Measurements from ENCODE around the gene ARHGAP19.

Gene ARHGAP19, protein sequence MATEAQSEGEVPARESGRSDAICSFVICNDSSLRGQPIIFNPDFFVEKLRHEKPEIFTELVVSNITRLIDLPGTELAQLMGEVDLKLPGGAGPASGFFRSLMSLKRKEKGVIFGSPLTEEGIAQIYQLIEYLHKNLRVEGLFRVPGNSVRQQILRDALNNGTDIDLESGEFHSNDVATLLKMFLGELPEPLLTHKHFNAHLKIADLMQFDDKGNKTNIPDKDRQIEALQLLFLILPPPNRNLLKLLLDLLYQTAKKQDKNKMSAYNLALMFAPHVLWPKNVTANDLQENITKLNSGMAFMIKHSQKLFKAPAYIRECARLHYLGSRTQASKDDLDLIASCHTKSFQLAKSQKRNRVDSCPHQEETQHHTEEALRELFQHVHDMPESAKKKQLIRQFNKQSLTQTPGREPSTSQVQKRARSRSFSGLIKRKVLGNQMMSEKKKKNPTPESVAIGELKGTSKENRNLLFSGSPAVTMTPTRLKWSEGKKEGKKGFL

DNA sequence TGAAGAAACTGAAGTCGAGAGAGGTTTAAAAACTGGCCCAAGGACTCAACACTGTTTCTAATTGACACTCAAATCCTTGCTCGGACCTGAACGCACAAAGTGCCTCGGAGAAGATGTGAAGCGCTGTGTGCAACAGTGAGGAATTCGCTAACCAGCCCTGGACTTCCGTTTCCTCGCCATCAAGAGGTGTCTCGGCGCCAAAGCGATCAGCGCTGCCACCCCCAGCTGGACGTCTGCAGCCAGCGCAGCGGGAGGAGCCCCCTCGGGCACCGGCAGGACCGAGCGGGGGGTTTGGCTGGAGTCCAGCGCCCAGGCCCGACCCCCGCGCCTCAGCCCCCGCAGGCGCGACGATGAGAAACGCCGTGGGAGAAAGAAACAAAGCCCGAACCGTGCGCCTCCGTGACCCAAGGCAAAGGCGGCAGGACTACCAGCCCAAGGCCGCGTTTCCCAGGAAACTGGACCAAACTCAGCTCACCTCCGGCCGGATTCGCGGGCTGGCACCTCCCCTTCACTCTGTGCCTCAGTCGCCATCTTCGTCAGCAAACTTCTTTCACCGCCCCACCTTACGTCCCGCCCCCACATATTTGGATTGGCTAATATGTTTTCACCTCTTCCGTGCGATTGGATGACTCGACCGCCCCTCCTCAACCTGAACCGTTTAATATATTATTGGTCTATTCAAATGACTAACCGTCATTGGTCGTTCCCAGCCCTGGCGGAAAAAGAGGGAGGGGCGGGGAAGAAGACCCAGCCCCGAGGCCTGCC is at the start of gene ARHGAP19:
ARHGAP19 (minus strand) TSS at position 541 of the 765 bp plus-strand sequence; CDS start at position 531, 10 bp downstream.
- DNase-seq (ENCODE audit: low read depth in 2 of 2), result peak; percentile 88 to 93

DNA sequence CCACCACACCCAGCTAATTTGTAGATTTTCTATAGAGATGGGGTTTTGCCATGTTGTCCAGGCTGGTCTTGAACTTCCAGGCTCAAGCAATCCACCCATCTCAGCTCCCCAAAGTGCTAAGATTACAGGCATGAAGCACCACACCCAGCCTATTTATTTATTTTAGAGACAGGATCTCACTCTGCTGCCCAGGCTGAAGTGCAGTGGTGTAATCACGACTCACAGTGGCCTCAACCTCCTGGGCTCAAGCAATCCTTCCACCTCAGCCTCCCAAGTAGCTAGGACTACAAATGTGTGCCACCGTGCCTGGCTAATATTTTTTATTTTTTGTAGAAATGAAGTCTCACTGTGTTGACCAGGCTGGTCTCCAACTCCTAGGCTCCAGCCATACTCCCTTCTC is 49.0 kb upstream of the ARHGAP19 start:
- DNase-seq (ENCODE audit: low read depth in 2 of 2), result no peak

DNA sequence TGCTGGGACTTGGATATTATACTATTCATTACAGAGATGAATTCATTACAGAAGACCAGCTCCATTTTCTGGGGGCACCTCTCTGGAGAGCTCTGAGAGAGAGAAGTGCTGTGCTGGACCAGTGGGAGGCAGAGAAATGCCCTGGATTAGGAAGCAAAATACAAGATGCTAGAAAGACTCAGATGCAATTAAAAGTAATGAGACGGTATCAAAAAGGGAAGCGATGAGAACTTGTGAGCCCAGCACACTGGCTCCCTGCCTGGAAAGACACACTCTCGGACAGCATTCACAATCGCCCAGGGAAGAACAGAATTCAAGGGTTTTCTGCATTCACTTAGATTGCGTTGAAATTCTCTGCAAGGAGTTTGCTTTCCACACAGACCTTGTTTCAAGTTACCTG is 45.6 kb upstream of the ARHGAP19 start:
- no peak for DNase-seq (ENCODE audit: low read depth in 2 of 2)

DNA sequence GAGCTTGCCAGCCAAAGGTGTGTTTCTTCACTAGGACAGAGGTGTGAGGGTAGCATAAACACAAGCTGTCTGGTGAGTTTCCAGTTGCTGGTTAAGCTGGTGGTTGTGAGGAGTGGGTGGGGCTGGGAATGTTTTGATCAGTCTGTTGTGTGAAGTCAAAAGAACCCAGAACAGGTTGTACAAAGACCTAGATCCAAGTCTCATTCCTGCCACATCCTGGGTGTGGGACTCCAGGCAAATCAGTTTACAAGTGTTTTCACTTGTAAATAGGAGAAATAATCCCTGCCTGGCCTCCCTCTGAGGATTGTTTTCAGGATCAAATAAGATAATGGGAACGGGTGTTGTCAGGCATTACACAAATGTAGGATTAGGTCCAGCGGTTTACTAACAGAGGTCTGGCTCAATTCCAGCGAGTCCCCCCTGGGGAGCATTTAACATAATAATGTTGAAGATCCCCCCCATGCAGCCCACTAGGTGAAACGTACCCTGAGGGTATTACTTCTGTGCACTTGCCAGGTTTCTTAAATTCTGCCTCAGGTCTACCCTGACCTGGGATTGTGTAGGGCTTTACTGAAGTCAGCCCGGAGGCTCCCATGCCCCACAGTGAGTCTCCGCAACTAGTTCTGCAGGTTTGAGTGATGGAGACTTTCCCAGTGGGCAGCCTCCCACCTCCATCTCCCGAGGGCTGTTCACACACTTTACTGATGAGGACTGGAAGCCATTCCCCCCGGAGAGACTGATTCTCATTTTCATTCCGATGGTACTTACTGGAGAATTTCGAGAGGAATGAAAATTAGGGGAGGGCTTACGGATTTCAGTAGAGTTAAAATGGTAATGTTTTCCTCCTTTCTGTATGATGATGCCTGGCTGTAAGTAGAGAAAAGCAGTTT is 44.8 kb upstream of the ARHGAP19 start:
- DNase-seq (ENCODE audit: low read depth in 2 of 2), result no peak

DNA sequence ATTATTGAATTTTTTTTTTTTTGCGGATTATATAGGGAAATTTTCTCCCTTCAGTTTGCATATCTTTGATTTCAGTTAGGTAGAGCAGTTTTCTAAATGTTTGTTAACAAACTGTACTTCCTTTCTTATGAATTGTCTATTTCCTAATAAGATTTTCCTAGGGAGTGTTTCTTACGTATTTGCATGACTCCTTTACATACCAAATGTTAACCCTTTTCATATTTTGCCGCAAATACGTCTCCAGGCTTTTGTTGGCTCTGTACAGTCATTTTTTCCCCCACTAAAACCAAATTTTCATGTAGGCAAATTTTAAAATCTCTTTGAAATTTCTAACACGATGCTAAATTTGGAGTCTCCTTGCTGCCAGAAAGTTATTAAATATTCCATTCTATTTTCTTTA is 44.0 kb upstream of the ARHGAP19 start:
- no peak for DNase-seq (ENCODE audit: low read depth in 2 of 2)

DNA sequence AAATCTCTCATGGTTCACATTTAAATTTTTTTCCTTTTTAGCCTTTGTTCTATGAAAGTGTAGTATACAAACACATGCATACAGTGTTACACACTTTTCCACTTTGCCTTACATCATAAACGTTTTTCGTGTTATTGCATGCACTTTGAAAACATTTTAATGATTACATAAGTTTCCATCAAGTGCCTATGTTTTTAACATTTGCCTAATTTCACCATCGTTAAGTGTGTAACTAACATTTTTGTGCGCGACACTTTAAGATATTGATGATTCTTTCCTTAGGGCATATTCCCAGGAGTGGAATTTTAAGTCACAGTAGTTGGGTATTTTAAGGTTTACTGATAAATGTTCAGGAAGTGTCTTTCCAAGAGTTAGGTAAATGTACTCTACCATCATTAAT is 43.6 kb upstream of the ARHGAP19 start:
- DNase-seq (ENCODE audit: low read depth in 2 of 2), result no peak

DNA sequence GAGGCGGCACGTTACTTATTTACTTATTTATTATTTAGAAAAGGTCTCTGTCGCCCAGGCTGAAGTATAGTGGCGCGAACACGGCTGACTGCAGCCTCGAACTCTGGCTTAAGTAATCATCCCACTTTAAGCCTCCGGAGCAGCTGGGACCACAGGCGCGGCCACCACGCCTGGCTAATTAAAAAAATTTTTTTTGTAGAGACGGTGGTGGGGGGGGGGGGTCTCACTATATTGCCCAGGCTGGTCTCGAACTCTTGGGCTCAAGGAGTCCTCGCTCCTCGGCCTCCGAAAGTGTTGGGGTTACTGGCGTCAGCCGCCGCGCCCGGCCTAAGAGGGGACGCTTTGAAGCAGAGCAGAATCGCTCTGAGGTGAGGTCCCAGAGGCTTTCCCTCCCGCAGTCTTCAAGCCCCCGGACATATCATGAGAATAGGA is 42.8 kb upstream of the ARHGAP19 start:
- no peak for DNase-seq (ENCODE audit: low read depth in 2 of 2)

DNA sequence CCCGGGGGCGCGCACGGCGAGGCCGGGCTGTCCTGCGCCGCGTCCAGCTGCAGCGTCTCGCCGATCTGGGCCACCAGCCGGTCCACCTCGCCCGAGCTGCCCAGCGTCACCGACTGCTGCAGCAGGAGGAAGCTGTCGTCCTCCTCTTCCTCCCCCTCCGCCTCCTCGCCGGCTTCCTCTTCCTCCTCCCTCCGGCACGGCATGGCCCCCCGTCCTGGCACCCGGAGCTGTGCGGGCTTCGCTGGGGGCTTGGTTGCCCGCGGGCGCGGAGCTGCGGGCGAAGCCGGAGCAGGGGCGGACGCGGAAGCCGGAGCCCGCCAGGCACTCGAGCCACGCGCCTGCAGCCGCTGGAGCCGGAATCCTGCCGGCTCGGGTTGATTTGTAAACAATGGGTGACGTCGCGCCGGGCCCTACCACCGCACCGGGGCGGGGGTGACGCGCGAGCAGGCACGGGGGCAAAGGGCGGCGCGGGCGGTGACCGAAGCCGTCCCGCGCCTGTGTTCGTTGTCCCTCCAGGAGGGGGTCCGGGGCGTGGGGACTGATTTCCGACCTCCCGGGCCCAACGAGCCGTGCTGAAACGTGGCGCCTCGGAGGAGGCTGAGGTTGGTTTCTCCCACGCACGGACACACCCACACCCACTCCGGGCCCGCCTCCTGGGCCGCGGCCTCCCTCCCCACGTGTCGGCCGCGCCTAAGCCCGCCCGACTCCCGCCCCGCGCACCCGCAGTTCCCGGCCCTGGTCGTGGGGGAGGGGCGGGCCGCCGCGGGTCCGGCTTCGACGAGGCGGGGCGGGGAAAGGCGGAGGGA is 42.1 kb upstream of the ARHGAP19 start, which contains the start of gene FRAT2:
FRAT2 (minus strand) TSS at position 360 of the 806 bp plus-strand sequence; CDS start at position 203, 157 bp downstream.
- DNase-seq (ENCODE audit: low read depth in 2 of 2), result peak; percentile 73 to 84

DNA sequence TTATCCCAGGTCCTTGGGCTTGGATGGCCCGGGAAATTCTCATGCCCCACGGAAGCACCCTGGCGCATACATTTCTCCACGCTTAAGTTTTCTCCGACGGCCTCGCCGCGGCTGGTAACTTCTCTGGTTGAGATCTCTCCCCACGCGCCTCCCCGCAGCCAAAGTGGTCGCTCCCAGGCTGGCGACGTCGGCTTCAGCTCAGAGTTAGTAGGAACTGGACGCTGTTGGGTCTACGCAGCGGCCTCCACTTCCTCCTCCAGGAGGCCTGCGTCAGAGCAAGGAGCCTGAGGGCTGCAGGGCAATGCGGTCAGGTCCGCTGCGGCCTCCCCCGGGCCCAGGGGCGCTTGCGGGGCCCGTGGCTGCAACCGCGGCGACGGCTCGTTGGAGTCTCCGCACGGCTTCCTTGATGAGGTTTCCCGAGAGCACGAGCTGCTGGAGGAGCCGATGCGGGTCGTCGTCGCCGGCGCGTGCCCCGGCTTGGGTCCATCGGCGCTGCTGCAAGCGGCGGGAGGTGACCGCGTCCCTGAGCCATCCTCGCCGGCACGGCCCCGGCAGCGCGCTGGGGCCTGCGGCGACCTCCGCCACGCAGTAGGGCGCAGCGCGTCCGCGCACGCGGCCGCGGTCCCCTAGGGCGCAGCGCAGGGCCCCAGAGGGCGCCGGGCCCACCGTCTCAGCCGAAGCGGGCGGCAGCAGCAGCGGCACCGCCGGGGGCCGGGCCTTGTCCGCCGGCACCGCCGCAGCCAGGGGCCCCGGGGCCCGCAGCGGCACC is 41.3 kb upstream of the ARHGAP19 start:
- no peak for DNase-seq (ENCODE audit: low read depth in 2 of 2)

DNA sequence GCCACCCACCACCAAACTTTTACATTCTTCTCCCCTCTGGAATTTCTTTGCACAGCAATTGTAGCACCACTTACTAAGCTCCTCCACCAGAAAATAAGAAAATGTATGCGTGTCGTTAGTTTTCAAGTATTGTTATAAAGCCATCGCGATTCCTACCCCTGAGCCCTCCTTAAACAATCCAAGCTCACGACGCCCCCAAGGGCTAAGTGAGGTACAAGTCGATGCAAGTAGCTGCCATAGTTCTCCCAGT is 40.8 kb upstream of the ARHGAP19 start:
- no peak for DNase-seq (ENCODE audit: low read depth in 2 of 2)

DNA sequence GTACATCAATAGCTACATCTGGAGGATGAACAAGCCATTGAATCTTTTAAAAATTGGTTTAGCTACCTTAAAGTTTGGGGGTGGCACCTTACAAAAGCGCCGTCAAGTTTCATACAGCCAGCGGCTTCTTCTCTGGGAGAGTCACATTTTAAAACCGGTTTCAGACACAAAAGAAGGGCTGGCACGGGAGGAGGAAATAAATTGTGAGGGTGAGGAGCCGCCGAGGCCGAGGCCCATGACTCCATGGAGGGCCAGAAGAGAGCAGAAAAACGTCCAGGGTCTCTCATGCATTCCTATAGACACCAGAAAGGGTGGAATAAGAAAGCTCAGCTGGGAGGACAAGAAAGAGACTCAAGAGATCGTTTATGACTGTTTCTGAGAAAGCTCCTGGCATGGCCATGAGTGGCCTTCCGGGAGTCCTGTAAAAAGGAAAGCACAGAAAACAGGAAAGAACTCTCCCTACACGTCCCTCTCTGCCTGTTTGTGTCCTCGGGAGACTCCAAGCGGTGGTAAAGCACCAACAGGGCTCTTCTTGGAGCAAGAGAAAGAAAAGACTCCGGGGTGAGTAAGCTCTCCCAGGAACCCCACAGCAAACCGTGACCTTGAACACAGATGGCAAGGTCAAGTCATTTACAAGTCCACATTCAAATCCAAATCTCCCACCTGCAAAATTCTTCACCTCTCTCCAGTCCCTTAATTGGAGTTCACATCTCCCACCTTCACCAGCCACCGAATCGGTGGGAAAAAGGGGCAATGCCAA is 40.3 kb upstream of the ARHGAP19 start:
- no peak for DNase-seq (ENCODE audit: low read depth in 2 of 2)

DNA sequence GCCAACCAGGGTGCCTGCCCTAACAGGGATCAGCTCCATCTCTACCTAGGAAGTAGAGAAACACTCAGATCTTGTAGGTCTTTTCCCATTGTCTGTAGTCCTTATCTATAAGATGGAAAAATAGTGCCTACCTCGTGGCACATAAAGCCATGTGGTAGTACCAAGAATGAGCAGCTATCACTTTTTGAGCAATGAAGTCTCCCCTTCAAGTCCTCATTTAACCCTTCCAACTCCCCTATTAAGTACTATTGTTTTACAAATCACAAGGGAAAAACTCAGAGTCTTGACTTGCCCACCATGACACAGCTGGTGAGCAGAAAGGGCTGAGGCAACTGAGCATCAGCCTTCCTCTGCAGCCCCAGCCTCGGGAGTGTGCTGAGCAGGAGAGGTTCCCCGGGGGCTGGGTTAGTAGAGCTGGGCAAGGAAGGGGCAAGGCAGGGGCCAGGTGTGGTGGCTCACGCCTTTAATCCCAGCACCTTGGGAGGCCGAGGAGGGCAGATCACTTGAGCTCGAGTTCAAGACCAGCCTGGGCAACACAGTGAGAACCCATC is 38.8 kb upstream of the ARHGAP19 start:
- no peak for DNase-seq (ENCODE audit: low read depth in 2 of 2)

DNA sequence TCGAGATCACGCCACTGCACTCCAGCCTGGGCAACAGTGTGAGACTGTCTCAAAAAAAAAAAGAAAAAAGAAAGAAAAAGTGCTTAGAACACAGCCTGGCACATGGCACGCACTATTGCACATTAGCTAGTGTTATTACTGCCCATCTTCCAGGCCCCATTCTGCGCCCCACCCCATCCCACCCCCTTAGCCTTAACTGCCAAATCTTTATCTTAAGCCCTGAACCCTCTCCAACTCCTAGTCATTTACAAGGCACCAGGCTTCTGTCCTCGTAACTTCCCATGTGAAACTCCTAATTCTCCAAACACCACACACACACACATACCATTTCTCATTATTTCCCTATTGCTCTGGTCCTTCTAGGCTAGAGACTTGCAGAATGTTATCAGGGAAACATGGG is 37.3 kb upstream of the ARHGAP19 start:
- no peak for DNase-seq (ENCODE audit: low read depth in 2 of 2)

DNA sequence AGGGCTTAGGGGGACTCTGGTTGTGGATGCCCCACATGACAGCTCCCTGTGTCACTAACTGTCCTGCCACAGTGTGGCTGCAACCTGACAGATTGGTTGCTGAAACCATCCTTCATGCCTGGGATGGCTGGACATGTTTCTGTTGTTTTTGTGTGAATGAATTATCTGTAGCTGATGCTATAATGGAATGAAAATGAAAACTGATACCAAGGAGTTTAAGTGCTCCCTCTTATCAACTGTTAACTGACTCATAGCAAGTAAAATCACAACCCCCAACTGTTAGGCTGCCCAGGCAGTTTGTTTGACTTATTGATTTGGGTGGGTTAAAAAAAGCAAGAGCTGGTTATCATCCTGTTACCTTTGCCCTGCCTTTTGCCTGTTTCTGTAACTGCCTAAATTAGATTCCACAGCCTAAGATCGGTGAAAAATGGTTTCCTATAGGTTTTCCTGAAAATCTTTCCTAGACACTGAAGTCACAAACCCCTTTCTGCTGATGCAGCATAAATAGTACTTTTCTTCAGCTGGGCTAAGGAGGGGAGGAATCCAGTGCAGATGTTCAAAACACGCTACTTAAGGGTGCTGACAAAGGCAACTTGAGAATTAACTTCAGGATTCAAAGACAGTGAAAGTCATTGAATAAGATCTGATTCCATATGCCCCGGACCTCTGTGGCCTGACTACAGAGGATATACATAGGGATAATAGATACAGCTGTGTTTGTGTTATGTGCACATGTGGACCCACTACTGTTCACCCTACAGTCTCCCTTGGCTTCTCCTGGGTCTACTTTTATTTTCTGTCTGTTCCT is 36.4 kb upstream of the ARHGAP19 start:
- no peak for DNase-seq (ENCODE audit: low read depth in 2 of 2)

DNA sequence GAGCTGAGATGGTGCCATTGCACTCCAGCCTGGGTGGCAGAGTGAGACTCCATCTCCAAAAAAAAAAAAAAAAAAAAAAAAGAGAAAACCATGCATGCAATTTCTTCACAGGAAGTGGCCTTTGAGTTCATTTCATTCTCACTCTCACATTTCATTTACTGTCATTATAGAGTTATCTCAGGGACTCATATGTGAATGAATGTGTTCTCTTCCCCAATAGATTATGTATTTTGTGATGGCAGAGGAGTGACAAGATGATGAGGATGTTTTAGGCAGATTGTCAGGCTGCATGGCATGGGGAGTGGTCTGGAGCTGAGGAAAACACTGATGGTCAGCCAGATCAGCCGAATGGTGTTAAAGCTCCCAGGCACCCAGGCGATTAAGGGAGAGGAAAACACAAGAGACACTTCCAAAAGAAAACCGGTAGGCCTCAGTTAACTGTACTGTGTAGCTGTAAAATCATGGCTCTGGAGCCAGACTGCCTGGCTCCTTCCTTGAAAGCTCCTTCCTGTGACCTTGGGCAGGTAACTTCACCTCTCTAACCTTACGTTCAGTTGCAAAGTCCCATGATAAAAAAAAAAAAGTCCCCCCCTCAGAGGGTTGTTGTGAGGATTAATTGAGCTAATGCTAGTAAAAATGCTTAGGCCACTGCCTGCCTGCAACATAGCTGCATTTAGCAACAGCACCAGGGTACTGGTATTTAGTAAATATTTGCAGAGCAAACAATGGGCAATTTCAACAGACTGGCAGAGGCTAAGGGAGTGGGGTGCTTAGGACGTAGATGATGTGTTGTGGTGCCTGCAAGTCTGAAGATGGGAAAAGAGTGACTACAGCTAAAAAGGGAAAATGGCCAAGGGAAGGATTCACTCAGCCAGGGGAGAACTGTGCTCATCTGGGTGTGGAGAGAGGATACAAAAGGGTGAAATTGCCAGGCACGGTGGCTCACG is 35.2 kb upstream of the ARHGAP19 start:
- DNase-seq (ENCODE audit: low read depth in 2 of 2), result no peak

DNA sequence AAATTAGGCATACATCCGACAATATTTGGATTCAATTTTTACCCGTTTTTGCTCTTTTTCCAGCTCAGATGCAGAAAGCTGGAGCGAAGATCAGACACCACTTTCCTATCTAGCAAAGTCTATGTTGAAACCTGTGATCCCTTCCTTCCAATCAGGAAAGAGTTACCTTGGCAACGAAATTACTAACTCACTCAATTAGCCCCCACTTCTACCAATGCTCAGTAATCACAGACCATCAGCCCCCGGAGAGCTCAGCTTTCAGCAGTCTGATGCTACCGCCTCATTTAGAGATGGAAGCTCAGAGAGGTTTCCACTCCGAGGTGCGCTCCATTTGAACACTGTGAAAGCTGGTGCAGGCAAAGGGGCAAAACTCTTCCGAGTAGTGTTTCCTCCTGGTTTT is 33.3 kb upstream of the ARHGAP19 start:
- DNase-seq (ENCODE audit: low read depth in 2 of 2), result no peak

DNA sequence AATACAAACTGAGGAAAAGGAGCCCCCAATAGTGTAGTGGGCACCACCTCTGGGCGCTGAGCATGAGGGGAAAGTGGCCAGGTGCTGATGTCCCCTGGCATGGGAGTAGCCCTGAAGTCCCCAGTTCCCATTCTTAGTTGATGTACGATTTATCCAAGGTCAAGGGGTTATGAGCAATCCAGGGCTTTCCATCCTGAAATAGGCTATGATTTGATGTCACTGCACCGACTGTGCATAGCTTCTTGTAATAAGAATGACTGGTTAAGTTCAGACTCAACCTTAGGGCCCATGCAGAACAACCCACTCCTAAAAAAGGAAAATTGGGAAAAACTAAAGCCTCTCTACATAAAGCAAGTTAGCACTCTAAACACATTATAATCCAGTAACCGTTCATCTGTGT is 31.1 kb upstream of the ARHGAP19 start:
- no peak for DNase-seq (ENCODE audit: low read depth in 2 of 2)

Measured in stimulated activated CD8-positive, alpha-beta memory T cell treated with anti-CD3 and anti-CD28 coated beads, Interleukin-7, amount 100 ng/mL, for 4 hours (primary cell).